Measurements from ENCODE around the gene MYBPC2. TPM values are rescaled to one million over a fixed set of nuclear protein-coding genes. Genes with fewer than 3 reads are reported as not detected.

The MYBPC2 gene
- total RNA-seq, 4 donors from 2014 or later = 0.13 TPM; not detected in 3

GRCh38 chr19:50510700-50511068 is 78.0 kb downstream of the MYBPC2 start:
- TF ChIP-seq POLR2A (IDR thresholded peaks at IDR 0.05) (no peak), CTCF (IDR thresholded peaks at IDR 0.05) (peak in 1 of 6 experiments; percentile 7)
- H3K27ac ChIP-seq = peak overlapping the region in 2 of 3 donors; percentile 57 to 69
- peaks cover 0 to 6% of the 10 kb centered on the region in 2 donors for H3K36me3 ChIP-seq
- H3K27me3 ChIP-seq = no peaks in the 10 kb centered on the region
- no peak for DNase-seq
- intact Hi-C loops (cut with DNase I) = loop anchor here (5.0 kb wide), 1 partner anchor 33 kb away; the partner anchor contains the start of genes EMC10 and GARIN5A
- H3K4me1 ChIP-seq = peaks cover 6 to 10% of the 10 kb centered on the region in 2 donors
- H3K4me3 ChIP-seq (replicated peaks in 1 of 3) = peak overlapping the region in 2 of 3 donors; percentile 59 to 69
- 5 to 14% methylated on average over 10 of the region's 10 CpGs for WGBS, 2 donors
- no peaks in the 10 kb centered on the region for H3K9me3 ChIP-seq

GRCh38 chr19:50511069-50511822 is 78.6 kb downstream of the MYBPC2 start, which contains the start of gene JOSD2:
Gene JOSD2 (minus strand): TSS chr19:50511191. CDS start chr19:50510431, 760 bp downstream.
- H3K4me3 ChIP-seq (replicated peaks in 1 of 3) = peak within 1 kb of the TSS in 2 of 3 donors; percentile 59 to 69
- peaks cover 0 to under 1% of the 10 kb centered on the region in 2 donors for H3K36me3 ChIP-seq
- H3K9me3 ChIP-seq = no peaks in the 10 kb centered on the region
- intact Hi-C loops (cut with DNase I) = loop anchor here (5.0 kb wide), 1 partner anchor 34 kb away; the partner anchor contains the start of genes EMC10 and GARIN5A
- H3K27me3 ChIP-seq = no peaks in the 10 kb centered on the region
- H3K27ac ChIP-seq = peak within 1 kb of the TSS in 2 of 3 donors; percentile 64 to 69
- H3K4me1 ChIP-seq = peaks cover 6 to 10% of the 10 kb centered on the region in 2 donors
- 1% methylated on average over 36 to 42 of the region's 69 CpGs for WGBS, 2 donors
- TF ChIP-seq CTCF (IDR thresholded peaks at IDR 0.05) (peak in 1 of 6 experiments; percentile 31), POLR2A (IDR thresholded peaks at IDR 0.05) (peak in 1 of 2 donors; percentile 60)
- peak; percentile 98 for DNase-seq

- Histone ChIP-seq H3K36me3 (no peaks in the 10 kb centered on the region), H3K4me1 (peaks cover 6 to 10% of the 10 kb centered on the region in 2 donors), H3K27ac (no peak overlapping the region), H3K4me3 (replicated peaks in 1 of 3) (no peak overlapping the region), H3K27me3 (no peaks in the 10 kb centered on the region), H3K9me3 (no peaks in the 10 kb centered on the region)
- TF ChIP-seq POLR2A (IDR thresholded peaks at IDR 0.05) (no peak), CTCF (IDR thresholded peaks at IDR 0.05) (no peak)
- intact Hi-C loops (cut with DNase I) = loop anchor here (5.0 kb wide), 1 partner anchor 35 kb away; the partner anchor contains the start of genes EMC10 and GARIN5A
- WGBS, 2 donors = 82 to 84% methylated on average over 11 to 26 of the region's 36 CpGs
- DNase-seq = no peak
These were observed 79.7 kb downstream of the MYBPC2 start for GRCh38 chr19:50512112-50512998.

- no peak for DNase-seq
- H3K36me3 ChIP-seq = no peaks in the 10 kb centered on the region
- peaks cover 6 to 10% of the 10 kb centered on the region in 2 donors for H3K4me1 ChIP-seq
- H3K9me3 ChIP-seq = no peaks in the 10 kb centered on the region
- no peaks in the 10 kb centered on the region for H3K27me3 ChIP-seq
- TF ChIP-seq CTCF (IDR thresholded peaks at IDR 0.05) (no peak), POLR2A (IDR thresholded peaks at IDR 0.05) (no peak)
- WGBS, 2 donors = 67 to 68% methylated on average over 12 of the region's 12 CpGs
- intact Hi-C loops (cut with DNase I) = loop anchor here (5.0 kb wide), 1 partner anchor 36 kb away; the partner anchor contains the start of genes EMC10 and GARIN5A
- no peak overlapping the region for H3K4me3 ChIP-seq (replicated peaks in 1 of 3)
- H3K27ac ChIP-seq = no peak overlapping the region
These were observed 80.5 kb downstream of the MYBPC2 start for GRCh38 chr19:50512999-50513745.

All from thyroid gland (tissue), 4 donors.